ENCODE data around the gene CDH26. TPM values are rescaled to one million over a fixed set of nuclear protein-coding genes. Genes with fewer than 3 reads are reported as not detected.

The CDH26 gene
- total and polyA plus RNA-seq, 2 donors from 2014 or later, result 0.47 to 2.4 TPM

- TF ChIP-seq, protein P1, sequence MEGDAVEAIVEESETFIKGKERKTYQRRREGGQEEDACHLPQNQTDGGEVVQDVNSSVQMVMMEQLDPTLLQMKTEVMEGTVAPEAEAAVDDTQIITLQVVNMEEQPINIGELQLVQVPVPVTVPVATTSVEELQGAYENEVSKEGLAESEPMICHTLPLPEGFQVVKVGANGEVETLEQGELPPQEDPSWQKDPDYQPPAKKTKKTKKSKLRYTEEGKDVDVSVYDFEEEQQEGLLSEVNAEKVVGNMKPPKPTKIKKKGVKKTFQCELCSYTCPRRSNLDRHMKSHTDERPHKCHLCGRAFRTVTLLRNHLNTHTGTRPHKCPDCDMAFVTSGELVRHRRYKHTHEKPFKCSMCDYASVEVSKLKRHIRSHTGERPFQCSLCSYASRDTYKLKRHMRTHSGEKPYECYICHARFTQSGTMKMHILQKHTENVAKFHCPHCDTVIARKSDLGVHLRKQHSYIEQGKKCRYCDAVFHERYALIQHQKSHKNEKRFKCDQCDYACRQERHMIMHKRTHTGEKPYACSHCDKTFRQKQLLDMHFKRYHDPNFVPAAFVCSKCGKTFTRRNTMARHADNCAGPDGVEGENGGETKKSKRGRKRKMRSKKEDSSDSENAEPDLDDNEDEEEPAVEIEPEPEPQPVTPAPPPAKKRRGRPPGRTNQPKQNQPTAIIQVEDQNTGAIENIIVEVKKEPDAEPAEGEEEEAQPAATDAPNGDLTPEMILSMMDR (IDR thresholded peaks at IDR 0.05; ENCODE audit: borderline replicate concordance, extremely low read depth, insufficient read depth), result no peak
- no peak overlapping the region for H3K4me3 ChIP-seq (ENCODE audit: low read length in 3 of 3)
- no peaks in the 10 kb centered on the region for H3K27me3 ChIP-seq (ENCODE audit: control insufficient read depth, insufficient read depth, low read length)
- FAIRE-seq (no peak), DNase-seq (no peak)
- H3K9ac ChIP-seq (ENCODE audit: low read length in 3 of 3), result no peak overlapping the region
- H3K27ac ChIP-seq (ENCODE audit: low read depth in 2 of 2, low read length in 2 of 2), result no peak overlapping the region
- H3K36me3 ChIP-seq (ENCODE audit: control insufficient read depth in 2 of 3, insufficient read depth in 3 of 3, low read length in 3 of 3), result no peaks in the 10 kb centered on the region
- intact Hi-C loops (cut with DNase I), result no loop called here
- H3K9me3 ChIP-seq (ENCODE audit: control insufficient read depth in 2 of 3, insufficient read depth in 1 of 3, low read length in 3 of 3), result no peaks in the 10 kb centered on the region
- H3K4me1 ChIP-seq (ENCODE audit: control insufficient read depth in 2 of 3, insufficient read depth in 2 of 3, low read depth in 1 of 3, low read length in 3 of 3), result no peaks in the 10 kb centered on the region
Observed at GRCh38 chr20:59962155-59962554, 3.9 kb downstream of the CDH26 start.

DNA sequence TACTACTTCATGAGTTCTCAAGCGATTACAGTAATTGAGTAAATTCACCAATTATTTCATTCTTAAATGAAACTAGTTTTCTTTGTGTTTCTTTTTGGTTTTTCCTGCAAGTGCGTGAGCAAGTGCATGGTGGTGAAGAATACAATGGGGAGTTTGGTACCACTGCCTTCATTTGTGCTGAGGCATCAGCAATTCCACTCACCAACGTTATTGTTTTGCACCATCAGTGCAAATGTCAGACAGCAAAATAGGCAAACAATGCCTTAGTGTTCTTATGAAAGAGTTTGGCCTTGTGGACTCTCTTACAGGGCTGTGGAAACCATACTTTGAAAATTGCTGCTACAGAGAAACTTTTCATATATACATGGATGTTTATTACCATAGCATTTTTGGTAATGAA lies 8.2 kb downstream of the CDH26 start:
- no peak overlapping the region for H3K27ac ChIP-seq (ENCODE audit: low read depth in 2 of 2, low read length in 2 of 2)
- no peak for FAIRE-seq
- TF ChIP-seq, protein P1 (IDR thresholded peaks at IDR 0.05; ENCODE audit: borderline replicate concordance, extremely low read depth, insufficient read depth), result no peak

DNA sequence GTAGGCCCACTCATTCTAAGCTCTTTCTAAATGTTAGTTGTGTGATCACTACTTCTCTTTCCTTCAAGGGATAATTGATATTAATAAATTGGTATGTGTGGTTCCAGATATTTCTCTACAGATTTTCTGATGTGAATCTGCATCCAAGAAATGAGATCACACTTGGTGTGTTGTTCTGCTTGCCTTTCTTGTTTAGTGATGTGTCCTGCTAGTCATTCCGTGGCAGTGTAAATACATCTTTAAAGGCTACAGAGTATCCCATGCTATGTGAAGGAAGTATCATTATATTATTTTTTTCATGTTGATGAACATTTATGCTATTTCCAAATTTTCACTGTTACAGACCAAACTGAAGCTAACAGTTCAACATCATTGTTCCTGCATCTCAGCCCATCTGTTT lies 13.2 kb downstream of the CDH26 start:
- DNase-seq, result no peak
- no peaks in the 10 kb centered on the region for H3K9me3 ChIP-seq (ENCODE audit: control insufficient read depth in 2 of 3, insufficient read depth in 1 of 3, low read length in 3 of 3)
- H3K9ac ChIP-seq (ENCODE audit: low read length in 3 of 3), result no peak overlapping the region
- intact Hi-C loops (cut with DNase I), result no loop called here
- no peak overlapping the region for H3K4me3 ChIP-seq (ENCODE audit: low read length in 3 of 3)
- no peak overlapping the region for H3K27ac ChIP-seq (ENCODE audit: low read depth in 2 of 2, low read length in 2 of 2)
- no peak for FAIRE-seq
- H3K4me1 ChIP-seq (ENCODE audit: control insufficient read depth in 2 of 3, insufficient read depth in 2 of 3, low read depth in 1 of 3, low read length in 3 of 3), result peaks cover 0 to 4% (median 0%) of the 10 kb centered on the region in 3 donors
- no peaks in the 10 kb centered on the region for H3K27me3 ChIP-seq (ENCODE audit: control insufficient read depth, insufficient read depth, low read length)
- H3K36me3 ChIP-seq (ENCODE audit: control insufficient read depth in 2 of 3, insufficient read depth in 3 of 3, low read length in 3 of 3), result no peaks in the 10 kb centered on the region
- TF ChIP-seq, protein P1 (IDR thresholded peaks at IDR 0.05; ENCODE audit: borderline replicate concordance, extremely low read depth, insufficient read depth), result no peak

More for the DNA sequence above, 8.2 kb downstream of the CDH26 start:
- intact Hi-C loops (cut with DNase I), result no loop called here
- Histone ChIP-seq H3K4me1 (ENCODE audit: control insufficient read depth in 2 of 3, insufficient read depth in 2 of 3, low read depth in 1 of 3, low read length in 3 of 3) (no peaks in the 10 kb centered on the region), H3K9me3 (ENCODE audit: control insufficient read depth in 2 of 3, insufficient read depth in 1 of 3, low read length in 3 of 3) (no peaks in the 10 kb centered on the region), H3K4me3 (ENCODE audit: low read length in 3 of 3) (no peak overlapping the region), H3K9ac (ENCODE audit: low read length in 3 of 3) (no peak overlapping the region), H3K36me3 (ENCODE audit: control insufficient read depth in 2 of 3, insufficient read depth in 3 of 3, low read length in 3 of 3) (no peaks in the 10 kb centered on the region), H3K27me3 (ENCODE audit: control insufficient read depth, insufficient read depth, low read length) (no peaks in the 10 kb centered on the region)
- no peak for DNase-seq

All from kidney (tissue), 14 donors.